ENCODE data around the gene STOML1. TPM values are rescaled to one million over a fixed set of nuclear protein-coding genes. Genes with fewer than 3 reads are reported as not detected.

The STOML1 gene, protein sequence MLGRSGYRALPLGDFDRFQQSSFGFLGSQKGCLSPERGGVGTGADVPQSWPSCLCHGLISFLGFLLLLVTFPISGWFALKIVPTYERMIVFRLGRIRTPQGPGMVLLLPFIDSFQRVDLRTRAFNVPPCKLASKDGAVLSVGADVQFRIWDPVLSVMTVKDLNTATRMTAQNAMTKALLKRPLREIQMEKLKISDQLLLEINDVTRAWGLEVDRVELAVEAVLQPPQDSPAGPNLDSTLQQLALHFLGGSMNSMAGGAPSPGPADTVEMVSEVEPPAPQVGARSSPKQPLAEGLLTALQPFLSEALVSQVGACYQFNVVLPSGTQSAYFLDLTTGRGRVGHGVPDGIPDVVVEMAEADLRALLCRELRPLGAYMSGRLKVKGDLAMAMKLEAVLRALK
- total RNA-seq, result 9.7 and 23.5 TPM in 2 replicates

DNA sequence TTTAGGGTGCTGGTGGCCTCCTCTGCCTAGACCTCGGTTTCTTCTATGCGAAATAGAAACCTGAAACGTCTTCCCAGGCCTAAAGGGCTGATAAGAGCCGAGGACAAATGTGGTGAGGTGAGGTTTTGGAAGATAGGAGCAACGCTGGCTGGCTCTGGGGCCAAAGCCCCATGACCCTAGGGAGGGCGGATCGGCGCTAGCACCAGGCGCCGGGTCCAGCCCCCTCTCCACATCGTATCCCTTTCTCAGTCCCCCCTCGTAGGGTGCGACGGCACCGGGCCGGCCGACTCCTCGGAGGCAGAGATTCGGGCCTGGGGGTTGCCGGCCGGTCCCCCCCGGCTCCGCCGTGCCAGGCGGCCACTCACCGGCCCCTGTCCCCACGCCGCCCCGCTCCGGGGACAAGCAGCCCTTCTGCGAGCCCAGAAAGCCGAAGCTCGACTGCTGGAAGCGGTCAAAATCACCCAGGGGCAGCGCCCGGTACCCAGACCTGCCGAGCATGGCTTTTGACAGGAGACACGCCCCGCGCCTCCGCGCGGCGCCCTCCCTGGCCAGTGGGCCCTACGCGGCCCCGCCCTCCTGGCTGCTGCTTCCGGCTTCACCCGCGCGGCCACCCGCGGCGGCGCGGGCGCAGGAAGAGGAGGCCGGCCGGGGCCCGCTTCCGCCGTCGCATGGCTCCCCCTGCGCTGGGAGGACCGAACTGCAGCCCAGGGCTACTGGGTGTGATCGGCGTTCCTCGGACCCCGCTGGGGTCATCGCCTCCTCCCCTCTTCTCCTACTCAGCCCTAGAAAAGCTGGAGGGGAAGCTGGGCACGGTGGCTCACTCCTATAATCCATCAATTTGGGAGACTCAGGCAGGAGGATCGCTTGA is at the start of gene STOML1:
Gene STOML1 (minus strand): TSS at position 570 of the 868 bp plus-strand sequence. CDS start 72 bp downstream, at position 498.

DNA sequence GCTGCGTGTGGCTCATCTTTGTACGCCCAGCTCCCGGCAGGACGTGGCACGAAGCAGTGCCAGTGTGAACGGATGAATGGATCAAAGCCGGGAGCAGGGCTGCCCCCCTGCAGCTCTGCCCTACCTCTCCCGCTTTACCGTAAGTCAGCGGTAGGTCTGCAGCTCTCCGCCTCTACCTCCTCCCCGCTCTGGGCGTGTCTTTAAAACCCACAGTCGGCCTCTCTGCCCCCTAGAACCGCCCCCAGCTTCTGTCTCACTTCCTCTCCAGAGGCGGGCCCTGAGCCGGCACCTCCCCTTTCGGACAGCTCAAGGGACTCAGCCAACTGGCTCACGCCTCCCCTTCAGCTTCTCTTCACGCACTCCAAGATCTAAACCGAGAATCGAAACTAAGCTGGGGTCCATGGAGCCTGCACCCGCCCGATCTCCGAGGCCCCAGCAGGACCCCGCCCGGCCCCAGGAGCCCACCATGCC is 2.4 kb upstream of the STOML1 start, which contains the start of gene PML:
Gene PML (plus strand): TSS at position 304 of the 471 bp plus-strand sequence. CDS start 97 bp downstream, at position 401.

Other genes starting within 250 kb of the STOML1 start
- 0.52 and 2.0 TPM in 2 replicates for gene INSYN1, start 238.9 kb downstream of the STOML1 start, total RNA-seq
- gene TBC1D21, start 118.7 kb downstream of the STOML1 start, total RNA-seq, result not detected in 2 replicates
- 47.2 and 63.7 TPM in 2 replicates for gene LOXL1, start 65.8 kb downstream of the STOML1 start, total RNA-seq
- 54.7 and 74.0 TPM in 2 replicates for gene PML, start 2.4 kb upstream of the STOML1 start, total RNA-seq
- 6.9 TPM in 1 of 2 replicates, not detected in the other for gene GOLGA6A, start 90.3 kb upstream of the STOML1 start, total RNA-seq
- 4.4 TPM in 1 of 2 replicates, not detected in the other for gene ISLR2, start 138.3 kb upstream of the STOML1 start, total RNA-seq
- gene ISLR, start 181.4 kb upstream of the STOML1 start, total RNA-seq, result 64.9 and 90.8 TPM in 2 replicates
- gene STRA6, start 210.5 kb upstream of the STOML1 start, total RNA-seq, result 0.80 and 13.1 TPM in 2 replicates
- gene CCDC33, start 244.0 kb upstream of the STOML1 start, total RNA-seq, result 6.1 TPM in 1 of 2 replicates, not detected in the other